ENCODE results near the gene MCCC2.

DNA sequence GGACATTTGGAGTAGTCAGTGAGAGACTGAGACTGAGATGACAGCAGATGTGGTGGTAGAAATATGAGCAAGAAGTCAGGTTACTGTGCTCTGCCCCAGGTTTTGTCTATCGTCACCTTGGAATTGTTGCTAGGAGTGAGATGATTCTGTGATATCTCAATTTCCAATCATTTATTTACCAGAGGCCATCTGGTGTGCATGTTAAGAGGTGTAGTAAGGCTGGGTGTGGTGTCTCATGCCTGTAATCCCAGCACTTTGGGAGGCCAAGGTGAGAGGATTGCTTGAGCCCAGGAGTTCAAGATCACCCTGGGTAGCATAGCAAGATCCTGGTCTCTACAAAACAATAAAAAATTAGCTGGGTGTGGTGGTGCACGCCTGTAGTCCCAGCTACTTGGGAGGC lies 93.4 kb downstream of the MCCC2 start:
- TF ChIP-seq, protein P1, sequence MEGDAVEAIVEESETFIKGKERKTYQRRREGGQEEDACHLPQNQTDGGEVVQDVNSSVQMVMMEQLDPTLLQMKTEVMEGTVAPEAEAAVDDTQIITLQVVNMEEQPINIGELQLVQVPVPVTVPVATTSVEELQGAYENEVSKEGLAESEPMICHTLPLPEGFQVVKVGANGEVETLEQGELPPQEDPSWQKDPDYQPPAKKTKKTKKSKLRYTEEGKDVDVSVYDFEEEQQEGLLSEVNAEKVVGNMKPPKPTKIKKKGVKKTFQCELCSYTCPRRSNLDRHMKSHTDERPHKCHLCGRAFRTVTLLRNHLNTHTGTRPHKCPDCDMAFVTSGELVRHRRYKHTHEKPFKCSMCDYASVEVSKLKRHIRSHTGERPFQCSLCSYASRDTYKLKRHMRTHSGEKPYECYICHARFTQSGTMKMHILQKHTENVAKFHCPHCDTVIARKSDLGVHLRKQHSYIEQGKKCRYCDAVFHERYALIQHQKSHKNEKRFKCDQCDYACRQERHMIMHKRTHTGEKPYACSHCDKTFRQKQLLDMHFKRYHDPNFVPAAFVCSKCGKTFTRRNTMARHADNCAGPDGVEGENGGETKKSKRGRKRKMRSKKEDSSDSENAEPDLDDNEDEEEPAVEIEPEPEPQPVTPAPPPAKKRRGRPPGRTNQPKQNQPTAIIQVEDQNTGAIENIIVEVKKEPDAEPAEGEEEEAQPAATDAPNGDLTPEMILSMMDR (IDR thresholded peaks at IDR 0.05; ENCODE audit: poor library complexity), result no peak
- TF ChIP-seq EZH2 (IDR thresholded peaks at IDR 0.05; ENCODE audit: borderline replicate concordance), result no peak

Measured in hepatocyte (in vitro differentiated cells).